SK-N-SH treated with all-trans-retinoic acid at 6 μM for 48 hours (cell line): Measurements from ENCODE around the gene PMS1.

ENCODE experiments used
- ATAC-seq: fragments of 200-7000 bp; cut with Tn5 transposase; 3 replicates; pipeline ENCODE4 v1.9.1; 2020; ENCODE audit warnings: mild to moderate bottlenecking, moderate library complexity
- ARNTL ChIP-seq: fragments of 450-650 bp; formaldehyde crosslinking; IDR thresholded peaks from 2 replicates; pipeline ENCODE4 v1.5.0; 2020; ENCODE audit warnings: low read depth, mild to moderate bottlenecking, moderate library complexity, borderline replicate concordance
- BACH2 ChIP-seq: fragments of 250-450 bp; sonication (Bioruptor Pico); IDR thresholded peaks from 2 replicates; pipeline ENCODE4 v1.9.0; 2021; ENCODE audit warnings: mild to moderate bottlenecking, borderline replicate concordance
- CSDC2 ChIP-seq: fragments of 250-450 bp; sonication (Bioruptor Pico); IDR thresholded peaks from 2 replicates; pipeline ENCODE4 v1.5.0; 2020; ENCODE audit warnings: mild to moderate bottlenecking, moderate library complexity
- ESRRG ChIP-seq: fragments of 250-450 bp; sonication (Bioruptor Pico); IDR thresholded peaks from 2 replicates; pipeline ENCODE4 v1.6.1; 2021; ENCODE audit warnings: mild to moderate bottlenecking
- GLIS3 ChIP-seq: fragments of 250-450 bp; sonication (Bioruptor Pico); IDR thresholded peaks from 2 replicates; pipeline ENCODE4 v1.5.0; 2020; ENCODE audit warnings: mild to moderate bottlenecking, moderate library complexity
- ISL1 ChIP-seq: fragments of 250-450 bp; sonication (Bioruptor Pico); IDR thresholded peaks from 2 replicates; pipeline ENCODE4 v2.1.2; 2022; ENCODE audit warnings: mild to moderate bottlenecking, moderate library complexity
- OSR1 ChIP-seq: fragments of 250-450 bp; sonication (Bioruptor Pico); IDR thresholded peaks from 2 replicates; pipeline ENCODE4 v1.8.0; 2022; ENCODE audit warnings: moderate library complexity, mild to moderate bottlenecking, inconsistent platforms
- PATZ1 ChIP-seq: fragments of 250-450 bp; sonication (Bioruptor Pico); IDR thresholded peaks from 2 replicates; pipeline ENCODE4 v1.8.0; 2020; ENCODE audit warnings: mild to moderate bottlenecking, moderate library complexity, borderline replicate concordance
- POU6F1 ChIP-seq: fragments of 250-450 bp; sonication (Bioruptor Pico); IDR thresholded peaks from 2 replicates; pipeline ENCODE4 v1.8.0; 2021; ENCODE audit warnings: low read depth, mild to moderate bottlenecking, moderate library complexity, borderline replicate concordance
- PPARA ChIP-seq: fragments of 250-450 bp; sonication (Bioruptor Pico); IDR thresholded peaks from 2 replicates; pipeline ENCODE4 v1.5.0; 2020; ENCODE audit warnings: mild to moderate bottlenecking, borderline replicate concordance
- RARB ChIP-seq: fragments of 250-450 bp; sonication (Bioruptor Pico); IDR thresholded peaks from 2 replicates; pipeline ENCODE4 v1.8.0; 2021; ENCODE audit warnings: mild to moderate bottlenecking, moderate library complexity
- SNAI2 ChIP-seq: fragments of 250-450 bp; sonication (Bioruptor Pico); IDR thresholded peaks from 2 replicates; pipeline ENCODE4 v1.5.0; 2020; ENCODE audit warnings: mild to moderate bottlenecking, moderate library complexity
- TCF4 ChIP-seq: fragments of 250-450 bp; sonication (Bioruptor Pico); IDR thresholded peaks from 2 replicates; pipeline ENCODE4 v1.8.0; 2021; ENCODE audit warnings: mild to moderate bottlenecking, moderate library complexity, borderline replicate concordance
- TOX ChIP-seq: fragments of 250-450 bp; sonication (Bioruptor Pico); IDR thresholded peaks from 2 replicates; pipeline ENCODE4 v1.8.0; 2021; ENCODE audit warnings: mild to moderate bottlenecking, moderate library complexity, borderline replicate concordance
- ZC3H10 ChIP-seq: fragments of 250-450 bp; sonication (Bioruptor Pico); IDR thresholded peaks from 2 replicates; pipeline ENCODE4 v1.5.1; 2021; ENCODE audit warnings: mild to moderate bottlenecking, moderate library complexity
- ZNF565 ChIP-seq: fragments of 450-650 bp; formaldehyde crosslinking; conservative IDR thresholded peaks from 2 replicates; pipeline ENCODE4 v1.5.0; 2020; ENCODE audit warnings: low read depth, mild to moderate bottlenecking, moderate library complexity
- ZNF70 ChIP-seq: fragments of 450-650 bp; formaldehyde crosslinking; IDR thresholded peaks from 2 replicates; pipeline ENCODE4 v1.5.0; 2020; ENCODE audit warnings: mild to moderate bottlenecking, moderate library complexity
- ZNF8 ChIP-seq: fragments of 450-650 bp; formaldehyde crosslinking; IDR thresholded peaks from 2 replicates; pipeline ENCODE4 v1.5.0; 2020; ENCODE audit warnings: mild to moderate bottlenecking, moderate library complexity
- TF ChIP-seq, protein P1 (sequence below): fragments of 250-450 bp; sonication (Bioruptor Pico); IDR thresholded peaks from 2 replicates; pipeline ENCODE4 v1.5.0; 2020; ENCODE audit warnings: mild to moderate bottlenecking, moderate library complexity
- TF ChIP-seq, protein P2 (sequence below): fragments of 250-450 bp; sonication (Bioruptor Pico); IDR thresholded peaks from 2 replicates; pipeline ENCODE4 v1.5.1; 2020; ENCODE audit warnings: low read depth, mild to moderate bottlenecking, moderate library complexity
- TF ChIP-seq, protein P3 (sequence below): fragments of 250-450 bp; sonication (Bioruptor Pico); IDR thresholded peaks from 2 replicates; pipeline ENCODE4 v1.5.1; 2021; ENCODE audit warnings: mild to moderate bottlenecking, moderate library complexity

PMS1 gene

GRCh38 chr2:189836644-189837043, 52.4 kb downstream of the PMS1 start:
- TF ChIP-seq PPARA (CRISPR knock-in tag) (no peak), ARNTL (CRISPR knock-in tag) (no peak), ZNF70 (CRISPR knock-in tag) (no peak)
- ATAC-seq: peak; percentile 56

GRCh38 chr2:189837326-189837725, 53.1 kb downstream of the PMS1 start:
- no peak for ATAC-seq
- TF ChIP-seq ESRRG (CRISPR knock-in tag) (no peak), OSR1 (CRISPR knock-in tag) (no peak), GLIS3 (CRISPR knock-in tag) (no peak)

- TF ChIP-seq TCF4 (no peak), OSR1 (CRISPR knock-in tag) (no peak), RARB (no peak), PPARA (CRISPR knock-in tag) (no peak), ZNF70 (CRISPR knock-in tag) (no peak), GLIS3 (CRISPR knock-in tag) (no peak), ISL1 (no peak), ZNF565 (CRISPR knock-in tag) (no peak), ZC3H10 (CRISPR knock-in tag) (no peak), POU6F1 (CRISPR knock-in tag) (no peak), ARNTL (CRISPR knock-in tag) (no peak), TOX (CRISPR knock-in tag) (no peak)
- TF ChIP-seq, protein P1, sequence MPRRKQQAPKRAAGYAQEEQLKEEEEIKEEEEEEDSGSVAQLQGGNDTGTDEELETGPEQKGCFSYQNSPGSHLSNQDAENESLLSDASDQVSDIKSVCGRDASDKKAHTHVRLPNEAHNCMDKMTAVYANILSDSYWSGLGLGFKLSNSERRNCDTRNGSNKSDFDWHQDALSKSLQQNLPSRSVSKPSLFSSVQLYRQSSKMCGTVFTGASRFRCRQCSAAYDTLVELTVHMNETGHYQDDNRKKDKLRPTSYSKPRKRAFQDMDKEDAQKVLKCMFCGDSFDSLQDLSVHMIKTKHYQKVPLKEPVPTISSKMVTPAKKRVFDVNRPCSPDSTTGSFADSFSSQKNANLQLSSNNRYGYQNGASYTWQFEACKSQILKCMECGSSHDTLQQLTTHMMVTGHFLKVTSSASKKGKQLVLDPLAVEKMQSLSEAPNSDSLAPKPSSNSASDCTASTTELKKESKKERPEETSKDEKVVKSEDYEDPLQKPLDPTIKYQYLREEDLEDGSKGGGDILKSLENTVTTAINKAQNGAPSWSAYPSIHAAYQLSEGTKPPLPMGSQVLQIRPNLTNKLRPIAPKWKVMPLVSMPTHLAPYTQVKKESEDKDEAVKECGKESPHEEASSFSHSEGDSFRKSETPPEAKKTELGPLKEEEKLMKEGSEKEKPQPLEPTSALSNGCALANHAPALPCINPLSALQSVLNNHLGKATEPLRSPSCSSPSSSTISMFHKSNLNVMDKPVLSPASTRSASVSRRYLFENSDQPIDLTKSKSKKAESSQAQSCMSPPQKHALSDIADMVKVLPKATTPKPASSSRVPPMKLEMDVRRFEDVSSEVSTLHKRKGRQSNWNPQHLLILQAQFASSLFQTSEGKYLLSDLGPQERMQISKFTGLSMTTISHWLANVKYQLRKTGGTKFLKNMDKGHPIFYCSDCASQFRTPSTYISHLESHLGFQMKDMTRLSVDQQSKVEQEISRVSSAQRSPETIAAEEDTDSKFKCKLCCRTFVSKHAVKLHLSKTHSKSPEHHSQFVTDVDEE (CRISPR knock-in tag): no peak
- TF ChIP-seq, protein P2, sequence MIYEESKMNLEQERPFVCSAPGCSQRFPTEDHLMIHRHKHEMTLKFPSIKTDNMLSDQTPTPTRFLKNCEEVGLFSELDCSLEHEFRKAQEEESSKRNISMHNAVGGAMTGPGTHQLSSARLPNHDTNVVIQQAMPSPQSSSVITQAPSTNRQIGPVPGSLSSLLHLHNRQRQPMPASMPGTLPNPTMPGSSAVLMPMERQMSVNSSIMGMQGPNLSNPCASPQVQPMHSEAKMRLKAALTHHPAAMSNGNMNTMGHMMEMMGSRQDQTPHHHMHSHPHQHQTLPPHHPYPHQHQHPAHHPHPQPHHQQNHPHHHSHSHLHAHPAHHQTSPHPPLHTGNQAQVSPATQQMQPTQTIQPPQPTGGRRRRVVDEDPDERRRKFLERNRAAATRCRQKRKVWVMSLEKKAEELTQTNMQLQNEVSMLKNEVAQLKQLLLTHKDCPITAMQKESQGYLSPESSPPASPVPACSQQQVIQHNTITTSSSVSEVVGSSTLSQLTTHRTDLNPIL (CRISPR knock-in tag): no peak
- ATAC-seq: no peak
Observed at GRCh38 chr2:189841019-189841418, 56.8 kb downstream of the PMS1 start.

GRCh38 chr2:189848276-189848675, 64.0 kb downstream of the PMS1 start:
- no peak for ATAC-seq
- no peak for TF ChIP-seq TCF4
- no peak for TF ChIP-seq SNAI2
- TF ChIP-seq, protein P1 (CRISPR knock-in tag): no peak
- no peak for TF ChIP-seq CSDC2
- no peak for TF ChIP-seq BACH2
- no peak for TF ChIP-seq ZNF8 (CRISPR knock-in tag)
- no peak for TF ChIP-seq ESRRG (CRISPR knock-in tag)
- no peak for TF ChIP-seq POU6F1 (CRISPR knock-in tag)
- TF ChIP-seq, protein P2 (CRISPR knock-in tag): no peak
- no peak for TF ChIP-seq PATZ1 (CRISPR knock-in tag)
- TF ChIP-seq, protein P3, sequence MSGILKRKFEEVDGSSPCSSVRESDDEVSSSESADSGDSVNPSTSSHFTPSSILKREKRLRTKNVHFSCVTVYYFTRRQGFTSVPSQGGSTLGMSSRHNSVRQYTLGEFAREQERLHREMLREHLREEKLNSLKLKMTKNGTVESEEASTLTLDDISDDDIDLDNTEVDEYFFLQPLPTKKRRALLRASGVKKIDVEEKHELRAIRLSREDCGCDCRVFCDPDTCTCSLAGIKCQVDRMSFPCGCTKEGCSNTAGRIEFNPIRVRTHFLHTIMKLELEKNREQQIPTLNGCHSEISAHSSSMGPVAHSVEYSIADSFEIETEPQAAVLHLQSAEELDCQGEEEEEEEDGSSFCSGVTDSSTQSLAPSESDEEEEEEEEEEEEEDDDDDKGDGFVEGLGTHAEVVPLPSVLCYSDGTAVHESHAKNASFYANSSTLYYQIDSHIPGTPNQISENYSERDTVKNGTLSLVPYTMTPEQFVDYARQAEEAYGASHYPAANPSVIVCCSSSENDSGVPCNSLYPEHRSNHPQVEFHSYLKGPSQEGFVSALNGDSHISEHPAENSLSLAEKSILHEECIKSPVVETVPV: no peak
- TF ChIP-seq ZNF70 (CRISPR knock-in tag): no peak
